Stimulated activated CD8-positive, alpha-beta memory T cell treated with anti-CD3 and anti-CD28 coated beads, Interleukin-2, amount 100 ng/mL, for 1 hour (primary cell): ENCODE data around the gene VSIG10L2.
A peak's percentile ranks its signal among the peaks of the same experiment; 100 is the strongest.
"Not testable (repeated sequence)": the region's sequence is repeated elsewhere in the genome, so short reads cannot be mapped to it uniquely, and the experiment has no call there.

Experiments
- DNase-seq, 2 donors: peaks; one replicate each; pipeline ENCODE4 v3.0.0-alpha.2; 2020; ENCODE audit warnings: low read depth in 2 of 2

The VSIG10L2 gene

DNA sequence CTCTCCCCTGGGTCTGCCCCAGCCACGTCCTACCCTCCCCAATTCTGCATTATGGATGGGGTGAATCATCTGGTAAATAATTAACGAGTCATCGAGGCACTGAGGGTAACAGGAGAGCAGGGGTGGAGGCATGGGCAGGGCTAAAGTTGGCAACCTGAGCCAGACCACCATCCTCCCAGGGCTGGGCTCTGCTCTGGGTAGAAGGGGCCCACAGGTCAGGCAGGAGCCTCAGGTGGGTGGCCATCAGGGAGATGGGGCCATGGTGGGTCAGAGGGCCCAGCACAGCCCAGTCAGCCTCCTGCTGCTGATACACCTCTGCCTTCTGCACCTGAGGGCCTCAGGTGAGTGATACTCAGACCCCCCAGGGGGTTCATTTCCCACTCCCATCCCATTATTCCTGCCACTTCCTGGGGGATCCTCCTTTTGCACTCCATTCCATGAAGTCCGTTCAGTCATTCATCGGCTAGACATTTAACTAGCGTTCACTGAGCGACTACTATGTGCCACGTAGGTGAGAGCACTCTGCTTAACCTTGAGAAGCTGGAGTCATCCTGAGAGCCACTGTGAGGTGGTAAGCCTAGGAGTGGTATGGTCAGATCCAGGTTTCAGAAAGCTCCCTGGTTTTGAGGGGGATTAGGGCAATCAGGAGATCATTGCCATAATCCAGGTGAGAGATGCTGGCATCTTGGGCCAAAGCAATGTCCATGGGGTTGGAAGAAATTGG is at the start of gene VSIG10L2:
Gene VSIG10L2, plus strand, starts transcription at position 248 of the 724 bp plus-strand sequence. Its CDS starts 12 bp downstream, at position 260.
- DNase-seq, result no peak

DNA sequence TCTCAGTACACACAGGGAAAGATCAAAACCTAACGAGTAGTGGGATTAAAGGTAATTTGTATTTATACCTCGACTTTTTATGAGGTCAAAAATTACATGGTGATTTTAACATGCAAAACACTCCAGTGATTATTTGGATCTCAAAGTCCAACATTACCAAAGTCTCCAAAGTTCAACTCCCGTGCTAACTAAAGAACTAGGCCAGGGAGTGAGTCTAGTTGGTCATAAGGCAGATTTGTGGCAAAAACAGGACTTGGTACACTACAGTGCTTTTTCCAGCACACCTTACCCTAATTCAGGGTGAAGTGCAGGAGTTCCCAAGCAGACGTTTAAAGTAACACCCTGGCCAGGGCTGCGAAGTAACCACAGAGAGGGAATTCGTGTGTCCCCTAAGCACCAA is 44.0 kb upstream of the VSIG10L2 start:
- no peak for DNase-seq

DNA sequence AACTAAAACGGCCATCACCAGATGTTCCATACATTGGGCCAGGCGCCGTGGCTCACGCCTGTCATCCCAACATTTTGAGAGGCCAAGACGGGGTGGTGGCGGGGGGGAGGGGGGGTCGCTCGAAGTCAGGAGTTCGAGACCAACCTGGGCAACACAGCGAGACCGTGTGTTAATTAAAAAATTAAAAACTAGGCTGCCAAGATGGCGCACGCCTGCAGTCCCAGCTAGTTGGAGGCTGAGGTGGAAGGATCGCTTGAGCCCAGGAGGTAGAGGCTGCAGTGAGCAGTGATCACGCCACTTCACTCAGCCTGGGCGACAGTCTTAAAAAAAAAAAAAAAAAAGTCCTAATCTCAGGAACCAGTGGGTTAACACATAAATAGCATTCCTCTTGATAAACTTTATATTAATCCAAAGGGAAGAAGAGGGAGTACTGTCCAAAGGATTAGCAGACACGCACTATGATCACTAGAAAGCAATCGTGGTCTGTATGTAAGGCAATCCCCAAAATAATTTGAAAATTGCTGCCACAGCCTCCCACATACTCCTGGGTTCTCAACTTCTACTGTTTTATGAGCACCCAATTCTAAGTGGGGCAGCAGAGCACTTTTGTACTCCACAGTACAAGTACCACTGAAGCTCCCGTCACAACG is 43.4 kb upstream of the VSIG10L2 start:
- DNase-seq, result no peak

DNA sequence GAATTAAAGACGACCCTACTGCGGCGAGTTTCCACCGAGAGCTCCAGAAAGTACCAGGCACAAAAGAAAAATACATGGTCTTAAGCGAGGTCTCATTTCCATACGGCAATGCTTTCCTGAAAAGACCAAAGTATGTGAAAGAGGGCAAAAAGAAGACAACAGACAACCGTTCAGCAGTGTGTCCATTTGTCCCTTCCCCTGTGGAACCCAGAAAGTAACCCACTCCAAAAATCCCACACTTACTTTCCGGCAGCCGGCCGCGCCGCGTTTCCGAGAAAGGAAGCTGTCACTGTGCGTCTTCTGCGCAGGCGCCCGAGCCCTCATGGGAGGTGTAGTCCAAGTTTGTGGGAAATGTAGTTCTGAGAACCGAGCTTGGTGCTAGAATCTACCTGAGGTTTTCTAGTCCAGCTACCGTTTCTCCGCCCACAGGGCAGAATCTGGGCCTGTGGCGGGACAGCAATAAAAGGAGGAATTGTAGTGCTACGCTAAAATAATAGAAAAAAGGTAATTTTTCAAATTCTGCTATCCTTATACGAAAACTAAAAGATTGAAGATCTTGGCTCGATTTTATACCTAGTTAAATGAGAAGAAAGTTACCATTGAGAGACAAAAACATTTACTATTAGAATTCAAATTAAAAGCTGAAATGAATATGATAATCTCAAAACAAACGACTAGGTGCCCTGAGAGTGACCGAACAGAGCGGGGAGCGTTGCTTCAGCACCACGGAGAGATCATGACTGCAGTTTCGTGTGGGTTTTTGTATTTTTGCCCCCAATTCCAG is 42.7 kb upstream of the VSIG10L2 start, which contains the start of gene PUS3:
Gene PUS3, minus strand, starts transcription at position 280 of the 784 bp plus-strand sequence. CDS start 6,922 bp downstream, outside the sequence.
- peak; percentile 65 to 76 for DNase-seq

DNA sequence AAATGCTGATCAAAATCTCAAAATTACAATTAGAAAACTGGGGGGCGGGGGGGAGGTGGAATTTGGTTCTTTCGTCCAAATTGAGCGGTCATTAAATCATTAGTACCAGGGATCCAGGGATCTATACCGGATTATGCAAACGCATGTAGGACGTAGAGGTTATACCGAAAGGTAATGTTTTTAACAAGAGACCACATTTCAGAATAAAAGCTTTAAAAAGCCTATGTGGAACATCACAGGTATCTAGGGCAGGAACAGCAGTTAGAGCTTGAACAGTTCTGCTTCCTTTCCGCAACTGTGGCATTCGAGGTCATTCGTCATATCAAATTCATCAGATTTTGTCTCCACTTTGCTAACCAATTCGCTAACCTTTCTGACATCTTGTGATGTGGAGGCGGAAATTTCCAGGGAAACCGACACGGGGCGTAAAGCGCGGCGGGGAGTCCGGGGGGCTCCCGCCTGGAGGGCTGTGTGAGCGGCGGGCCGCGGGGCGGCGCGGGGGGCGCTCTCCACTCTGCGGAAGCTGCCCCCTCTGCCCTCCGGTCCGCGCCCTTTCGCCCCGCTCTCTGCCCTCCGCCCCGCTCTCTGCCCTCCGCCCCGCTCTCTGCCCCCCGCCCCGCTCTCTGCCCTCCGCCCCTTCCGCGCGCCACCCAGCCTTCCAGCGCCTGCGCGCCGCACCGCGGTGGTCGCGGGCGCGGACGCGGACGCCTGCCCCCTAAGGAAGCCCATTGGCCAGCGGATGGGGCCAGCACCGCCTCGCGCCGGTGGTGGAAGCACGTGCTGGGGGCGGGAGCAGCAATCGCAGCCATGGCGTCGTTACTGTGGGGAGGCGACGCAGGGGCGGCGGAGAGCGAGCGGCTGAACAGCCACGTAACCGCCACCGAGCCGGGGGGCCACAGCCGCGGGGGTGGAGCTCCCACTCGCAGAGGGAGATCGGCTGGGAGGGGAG is 41.9 kb upstream of the VSIG10L2 start, which contains the start of gene DDX25:
Gene DDX25, plus strand, starts transcription at position 798 of the 949 bp plus-strand sequence. Its CDS starts 10 bp downstream, at position 808.
- peak in 1 of 2 donors; percentile 9 for DNase-seq

DNA sequence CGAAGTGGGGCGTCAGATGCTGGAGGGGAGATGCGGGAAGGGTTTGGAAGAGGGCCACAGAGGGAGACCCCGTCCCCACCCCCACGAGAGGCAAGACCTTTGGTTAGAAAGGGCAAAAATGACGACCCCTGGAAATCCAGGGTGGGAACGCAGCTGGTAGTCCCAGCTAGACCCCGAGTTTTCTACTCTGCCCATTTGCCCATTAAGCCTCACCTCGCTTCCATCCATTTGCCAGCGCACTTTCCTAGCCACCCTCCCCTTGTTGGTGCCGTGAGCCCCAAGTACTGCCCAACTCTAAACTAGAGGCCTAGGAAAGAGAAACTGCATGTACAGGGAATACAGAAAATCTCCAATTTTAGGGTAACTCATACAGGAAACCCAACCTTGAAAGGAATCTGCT is 41.2 kb upstream of the VSIG10L2 start:
- DNase-seq, result no peak

DNA sequence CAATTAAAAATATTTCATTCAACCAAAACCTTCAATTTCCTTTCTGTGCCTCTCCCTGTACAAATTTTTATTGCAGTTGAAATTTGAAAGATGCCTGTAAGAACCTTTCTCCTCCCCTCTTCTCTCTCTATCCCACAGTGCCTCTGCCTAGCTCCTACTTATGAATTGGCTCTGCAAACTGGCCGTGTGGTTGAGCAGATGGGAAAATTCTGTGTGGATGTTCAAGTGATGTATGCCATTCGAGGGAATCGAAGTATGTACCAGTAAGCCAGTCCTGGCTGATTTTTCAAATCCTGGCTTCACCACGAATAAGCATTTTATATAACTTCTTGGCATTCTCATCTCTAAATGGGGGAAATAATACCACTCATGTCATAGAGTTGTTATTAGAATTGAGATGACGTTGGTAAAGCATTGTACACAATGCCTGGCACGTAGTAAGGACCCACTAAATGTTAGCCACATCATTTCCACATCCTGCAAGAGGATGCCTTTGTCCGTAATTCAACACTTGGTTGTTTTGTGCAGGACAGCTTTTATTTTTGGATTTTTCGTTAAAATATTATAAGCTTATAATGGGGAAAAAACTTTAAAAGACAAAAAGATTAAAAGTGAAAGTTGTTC is 35.5 kb upstream of the VSIG10L2 start:
- no peak for DNase-seq

DNA sequence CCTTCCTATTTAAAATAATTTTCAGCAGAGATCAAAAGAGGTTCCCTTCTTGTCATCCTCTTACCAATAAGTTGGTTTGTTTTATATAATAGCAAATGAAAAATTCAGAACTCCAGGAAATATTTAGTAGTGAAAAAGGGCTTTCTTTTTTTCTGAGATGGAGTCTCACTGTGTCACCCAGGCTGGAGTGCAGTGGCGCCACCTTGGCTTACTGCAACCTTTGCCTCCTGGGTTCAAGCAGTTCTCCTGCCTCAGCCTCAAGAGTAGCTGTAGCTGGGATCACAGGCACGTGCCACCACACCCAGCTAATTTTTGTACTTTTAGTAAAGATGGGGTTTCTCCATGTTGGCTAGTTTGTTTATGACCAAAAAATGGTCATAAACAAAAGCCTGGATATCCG is 31.2 kb upstream of the VSIG10L2 start:
- not testable (repeated sequence) for DNase-seq

DNA sequence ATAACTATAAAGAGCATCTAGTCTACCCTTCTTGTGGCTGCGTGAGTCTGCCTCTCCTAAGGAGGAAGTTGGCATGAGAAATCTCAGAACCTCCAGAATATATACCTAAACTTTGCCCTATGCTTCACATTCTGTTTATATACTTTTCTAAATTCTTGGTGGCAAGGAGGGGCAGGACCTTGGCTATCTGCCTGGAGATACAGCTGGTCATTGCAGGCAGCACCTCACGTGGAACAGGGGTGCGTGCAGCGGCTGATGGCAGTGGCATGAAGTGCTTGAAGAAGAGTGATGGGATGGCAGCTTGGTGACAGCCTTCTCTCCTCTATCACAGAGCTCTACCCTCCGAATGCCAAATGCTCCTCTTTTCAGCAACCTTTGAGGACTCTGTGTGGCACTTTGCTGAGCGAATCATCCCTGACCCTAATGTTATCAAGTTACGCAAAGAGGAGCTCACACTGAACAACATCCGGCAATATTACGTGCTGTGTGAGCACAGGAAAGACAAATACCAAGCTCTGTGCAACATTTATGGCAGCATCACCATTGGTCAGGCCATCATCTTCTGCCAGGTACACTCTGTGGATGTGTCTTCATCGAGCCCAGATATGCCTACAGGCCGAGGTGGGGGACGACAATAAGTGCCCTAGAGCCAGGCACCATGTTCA is 29.0 kb upstream of the VSIG10L2 start:
- no peak for DNase-seq

DNA sequence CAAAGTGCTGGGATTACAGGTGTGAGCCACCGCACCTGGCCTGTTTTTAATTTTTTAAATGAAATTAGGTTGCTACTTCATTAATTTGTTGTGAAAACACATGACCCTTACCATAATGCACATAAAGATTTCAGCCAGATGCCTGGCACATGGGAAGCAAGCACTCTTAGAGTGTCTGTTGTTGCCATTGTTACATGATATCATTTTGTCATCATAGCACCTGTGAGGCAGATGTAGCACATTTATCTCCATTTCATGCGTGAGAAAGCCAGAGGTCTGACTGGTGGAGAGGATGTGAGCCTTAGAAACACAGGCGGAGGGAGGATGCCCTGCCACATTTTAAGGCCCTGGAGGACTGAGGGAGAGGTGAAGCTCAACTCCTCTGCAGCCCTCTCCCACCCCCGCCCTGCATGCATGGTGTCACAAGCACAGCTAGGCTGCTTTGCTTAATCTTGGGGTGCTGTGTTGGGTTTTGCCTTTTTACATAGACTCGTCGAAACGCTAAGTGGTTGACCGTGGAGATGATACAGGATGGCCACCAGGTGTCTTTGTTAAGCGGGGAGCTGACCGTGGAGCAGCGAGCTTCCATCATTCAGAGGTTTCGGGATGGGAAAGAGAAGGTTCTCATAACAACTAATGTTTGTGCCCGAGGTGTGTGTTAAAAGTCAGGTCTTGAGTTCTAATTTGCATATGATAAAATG is 27.6 kb upstream of the VSIG10L2 start:
- DNase-seq, result no peak

DNA sequence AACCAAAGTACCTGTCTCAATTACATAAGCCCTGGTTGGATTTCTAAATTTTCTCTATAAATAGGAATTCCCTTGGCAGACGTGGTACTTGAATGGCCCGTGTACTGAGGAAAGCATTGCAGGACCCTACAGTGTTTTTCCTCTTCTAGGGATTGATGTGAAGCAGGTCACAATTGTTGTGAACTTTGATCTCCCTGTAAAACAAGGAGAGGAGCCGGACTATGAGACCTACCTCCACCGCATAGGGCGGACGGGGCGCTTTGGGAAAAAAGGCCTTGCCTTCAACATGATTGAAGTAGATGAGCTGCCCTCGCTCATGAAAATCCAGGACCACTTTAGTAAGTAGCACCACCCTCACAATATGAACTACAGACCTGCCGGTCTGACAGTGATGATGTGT is 24.8 kb upstream of the VSIG10L2 start:
- DNase-seq, result no peak

DNA sequence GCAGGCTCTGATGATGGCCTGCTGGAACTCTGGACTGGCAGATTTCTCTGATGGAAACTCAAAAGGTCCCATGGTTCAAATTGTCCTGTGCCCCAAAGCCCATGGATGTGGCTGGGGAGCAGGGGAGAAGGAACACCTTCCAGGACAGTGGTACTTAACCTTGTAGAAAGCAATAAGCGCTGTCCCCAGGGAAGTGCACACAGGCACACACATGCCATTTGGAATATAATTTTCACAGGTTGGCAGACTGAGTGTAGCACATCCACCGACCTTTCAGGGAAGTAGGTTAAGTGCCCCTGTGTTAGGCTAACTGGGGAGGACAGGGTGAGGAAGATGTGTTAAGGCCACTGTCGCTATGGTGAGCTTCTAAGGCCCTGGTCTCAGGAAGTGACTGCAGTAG is 23.7 kb upstream of the VSIG10L2 start:
- no peak for DNase-seq

DNA sequence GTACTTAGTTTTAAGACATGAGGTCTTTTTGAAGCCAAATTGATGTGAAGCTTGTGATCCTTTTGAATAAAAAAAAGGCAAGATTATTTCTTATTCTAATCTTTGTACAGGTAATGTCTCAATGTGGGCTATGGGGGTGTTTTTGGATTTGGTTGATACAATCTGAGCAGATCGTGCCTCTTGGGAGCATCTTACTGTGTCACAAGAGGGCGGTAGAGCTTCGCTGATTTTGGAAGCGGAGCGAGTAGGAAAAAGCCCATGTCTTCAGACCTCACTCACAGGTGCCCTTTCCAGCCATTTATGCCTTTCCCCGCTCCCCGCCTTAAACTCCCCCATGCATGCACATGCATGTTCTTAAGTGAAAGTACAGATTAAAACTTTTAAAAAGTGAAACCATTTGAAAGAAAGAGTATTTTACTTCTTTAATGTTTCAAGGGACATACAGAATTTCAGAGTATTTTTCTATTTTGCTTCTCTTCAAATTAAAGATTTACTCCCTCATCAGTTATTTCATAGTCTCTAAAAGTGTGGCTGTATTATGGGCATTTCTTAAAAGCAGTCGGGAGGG is 22.7 kb upstream of the VSIG10L2 start:
- peak; percentile 9 to 31 for DNase-seq

DNA sequence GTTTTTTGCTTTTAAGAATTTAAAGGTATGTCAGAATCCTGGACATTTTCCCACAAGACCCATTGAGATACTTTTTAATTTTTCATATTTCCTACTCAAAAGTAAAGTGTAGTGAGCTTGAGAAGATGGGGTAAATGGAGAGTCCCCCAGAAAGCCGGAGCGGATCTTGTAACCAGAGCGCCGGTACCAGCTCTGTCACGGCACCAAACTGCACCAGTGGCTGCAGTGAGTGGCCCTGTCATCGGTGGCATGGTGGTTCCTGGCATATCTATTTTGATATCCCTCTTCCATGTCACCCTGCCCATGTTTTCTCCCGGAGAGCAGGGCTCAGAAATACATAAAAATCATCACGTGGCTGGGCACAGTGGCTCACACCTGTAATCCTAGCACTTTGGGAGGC is 22.2 kb upstream of the VSIG10L2 start:
- DNase-seq, result no peak

DNA sequence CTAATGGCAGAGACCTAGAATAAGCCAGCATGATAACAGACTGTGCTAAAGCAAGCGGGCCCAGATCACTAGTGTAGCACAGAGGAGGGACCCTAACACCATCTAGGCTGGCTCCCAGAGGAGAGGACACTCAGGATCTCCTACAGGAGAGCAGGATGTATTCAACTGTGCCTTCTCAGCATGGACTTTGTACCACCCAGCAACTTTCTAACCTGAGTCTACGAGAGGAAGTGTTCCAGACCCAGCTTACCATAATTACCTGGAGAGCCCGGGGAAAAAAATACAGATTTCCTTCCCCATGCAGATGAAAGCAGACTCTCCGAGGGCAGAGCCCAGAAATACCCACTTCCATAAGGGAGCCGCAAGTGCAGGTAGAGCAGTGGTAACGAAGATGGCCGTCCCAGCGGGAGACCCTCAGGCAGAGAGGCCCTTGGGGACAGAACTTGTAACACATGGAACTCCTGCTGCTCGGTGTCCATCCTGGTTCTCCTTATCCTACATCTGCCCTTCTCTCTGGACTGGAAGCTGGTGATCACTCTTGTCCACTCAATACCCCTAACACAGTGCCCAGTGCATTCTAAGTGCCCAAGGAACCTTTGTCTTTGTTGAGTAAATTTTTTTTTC is 21.3 kb upstream of the VSIG10L2 start:
- no peak for DNase-seq

DNA sequence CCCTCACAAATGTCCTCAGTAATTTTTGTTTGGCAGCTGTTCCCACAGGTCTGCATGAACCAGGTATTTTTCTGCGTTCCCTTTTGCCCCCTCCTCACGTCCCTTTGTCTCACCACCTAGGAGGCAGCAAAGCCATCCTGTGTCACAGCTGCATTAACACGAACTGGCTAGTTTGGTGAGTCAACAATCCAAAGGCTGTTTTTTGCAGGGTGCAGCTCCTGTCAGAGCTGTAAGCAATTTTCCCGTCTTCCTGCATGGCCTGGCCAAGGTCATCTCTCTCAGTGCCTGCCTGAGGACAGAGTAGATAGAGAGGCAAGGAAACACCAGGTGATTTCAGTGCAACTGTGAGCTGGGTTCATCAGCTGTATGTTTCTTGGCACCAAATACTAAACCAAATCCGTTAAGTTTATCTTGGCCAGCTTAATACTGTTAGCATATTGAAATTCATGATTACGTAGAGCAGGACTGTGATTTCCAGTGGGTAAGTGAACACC is 20.6 kb upstream of the VSIG10L2 start:
- DNase-seq, result no peak

DNA sequence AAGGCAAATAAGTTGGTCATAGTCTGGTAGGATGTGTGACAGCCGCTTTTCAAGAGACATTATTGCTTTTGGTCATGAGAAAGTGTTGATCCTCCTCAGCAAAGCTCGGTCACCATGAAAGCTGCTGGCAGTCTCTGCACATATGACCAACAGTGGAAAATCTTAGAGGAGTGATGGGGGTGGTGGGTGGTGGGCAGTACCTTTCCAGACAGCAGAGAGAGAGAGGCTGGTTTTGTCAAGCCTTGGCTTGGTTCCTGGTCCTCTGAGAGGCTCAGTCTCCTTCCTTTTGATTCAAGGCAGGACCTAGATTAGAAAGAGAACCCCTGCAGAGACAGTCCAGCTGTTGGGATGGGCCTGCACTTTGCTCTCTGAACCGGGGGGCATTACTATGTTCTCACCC is 20.0 kb upstream of the VSIG10L2 start:
- DNase-seq, result no peak

DNA sequence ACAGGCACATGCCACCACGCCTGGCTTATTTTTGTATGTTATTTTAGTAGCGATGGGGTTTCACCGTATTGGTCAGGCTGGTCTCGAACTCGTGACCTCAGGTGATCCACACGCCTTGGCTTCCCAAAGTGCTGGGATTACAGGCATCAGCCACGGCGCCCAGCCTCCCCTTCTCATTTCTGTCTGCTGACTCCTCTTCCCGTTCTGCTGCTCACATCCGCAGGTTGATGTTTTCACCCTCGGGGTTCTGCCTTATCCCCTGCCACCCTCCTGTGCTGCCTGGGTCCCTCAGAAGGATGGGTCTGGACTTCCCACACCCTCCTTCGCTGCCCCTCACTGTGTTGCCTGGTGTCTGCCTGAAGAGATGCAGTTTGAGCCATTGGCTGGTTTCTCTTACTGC is 19.2 kb upstream of the VSIG10L2 start:
- DNase-seq, result no peak
